Astrocyte (in vitro differentiated cells and primary cell): ENCODE results near the gene KNDC1. TPM values are rescaled to one million over a fixed set of nuclear protein-coding genes. Genes with fewer than 3 reads are reported as not detected.

Experiments used
- DNase-seq: peaks from one replicate; pipeline ENCODE4 v3.0.0-alpha.2; 2010; ENCODE audit warnings: low read depth
- FAIRE-seq: peaks from 2 replicates; lab custom pipeline; 2011; peaks lifted over from hg19 to GRCh38; lab: Jason Lieb, UNC
- H2AFZ ChIP-seq: 2 replicates; pipeline ENCODE4 v1.6.0; 2012; ENCODE audit warnings: low read depth, low read length, inconsistent platforms
- H3K27ac ChIP-seq: 2 replicates; pipeline ENCODE4 v1.5.1; 2011; ENCODE audit warnings: low read depth, low read length, inconsistent platforms
- H3K27me3 ChIP-seq: 2 replicates; pipeline ENCODE4 v1.6.0; 2011; ENCODE audit warnings: low read length, inconsistent platforms; ENCODE audit not compliant: insufficient read depth
- H3K36me3 ChIP-seq: 2 replicates; pipeline ENCODE4 v1.5.1; 2011; ENCODE audit warnings: low read length, inconsistent platforms; ENCODE audit not compliant: insufficient read depth
- H3K4me1 ChIP-seq: 2 replicates; pipeline ENCODE4 v1.5.1; 2011; ENCODE audit warnings: low read length, inconsistent platforms; ENCODE audit not compliant: insufficient read depth
- H3K4me2 ChIP-seq: 2 replicates; pipeline ENCODE4 v1.6.0; 2012; ENCODE audit warnings: low read length, inconsistent platforms
- H3K4me3 ChIP-seq: 2 replicates; pipeline ENCODE4 v1.5.1; 2011; ENCODE audit warnings: low read depth, mild to moderate bottlenecking, low read length, inconsistent platforms; ENCODE audit not compliant: insufficient read depth
- H3K79me2 ChIP-seq: 2 replicates; pipeline ENCODE4 v1.6.0; 2012; ENCODE audit warnings: mild to moderate bottlenecking, low read length, inconsistent platforms; ENCODE audit not compliant: insufficient read depth
- H3K9ac ChIP-seq: 2 replicates; pipeline ENCODE4 v1.6.0; 2012; ENCODE audit warnings: mild to moderate bottlenecking, low read length, inconsistent platforms
- H3K9me3 ChIP-seq: 2 replicates; pipeline ENCODE4 v1.5.1; 2012; ENCODE audit warnings: low read depth, mild to moderate bottlenecking, low read length, inconsistent platforms; ENCODE audit not compliant: insufficient read depth
- H4K20me1 ChIP-seq: 2 replicates; pipeline ENCODE4 v1.6.0; 2012; ENCODE audit warnings: low read length, inconsistent platforms; ENCODE audit not compliant: insufficient read depth
- H3K27ac Mint-ChIP-seq: one replicate; pipeline ENCODE4 v1.8.0; 2021; ENCODE audit warnings: mild to moderate bottlenecking, mixed read lengths; ENCODE audit not compliant: unreplicated experiment
- H3K27me3 Mint-ChIP-seq: one replicate; pipeline ENCODE4 v1.8.0; 2021; ENCODE audit warnings: low read depth, mixed read lengths; ENCODE audit not compliant: unreplicated experiment
- H3K36me3 Mint-ChIP-seq: one replicate; pipeline ENCODE4 v1.8.0; 2021; ENCODE audit warnings: low read depth, mixed read lengths; ENCODE audit not compliant: unreplicated experiment
- H3K4me1 Mint-ChIP-seq: one replicate; pipeline ENCODE4 v1.8.0; 2021; ENCODE audit warnings: low read depth, mixed read lengths; ENCODE audit not compliant: unreplicated experiment
- H3K4me3 Mint-ChIP-seq: one replicate; pipeline ENCODE4 v1.8.0; 2021; ENCODE audit warnings: mild to moderate bottlenecking, moderate library complexity, mixed read lengths; ENCODE audit not compliant: unreplicated experiment
- H3K9me3 Mint-ChIP-seq: one replicate; pipeline ENCODE4 v1.8.0; 2021; ENCODE audit warnings: mild to moderate bottlenecking, mixed read lengths; ENCODE audit not compliant: unreplicated experiment
- EZH2 ChIP-seq: IDR thresholded peaks from 2 replicates; pipeline ENCODE4 v1.6.1; 2012; ENCODE audit warnings: mild to moderate bottlenecking, low read length, inconsistent platforms; ENCODE audit not compliant: insufficient read depth
- total RNA-seq: library from RNA; stranded (reverse); gene quantifications from 2 replicates; pipeline ENCODE4 v1.2.1, GENCODE V29; 2021
- TF ChIP-seq, protein P1 (sequence below): IDR thresholded peaks from 2 replicates; pipeline ENCODE4 v1.5.1; 2011; ENCODE audit warnings: low read depth, mild to moderate bottlenecking, inconsistent platforms, low read length, moderate library complexity; ENCODE audit not compliant: insufficient read depth

The KNDC1 gene
- total RNA-seq, 1 donor from 2014 or later: 2.6 TPM

GRCh38 chr10:133252223-133252552 lies 92.2 kb downstream of the KNDC1 start:
- peaks cover 47% of the 10 kb centered on the region for H3K27me3 Mint-ChIP-seq
- H3K36me3 ChIP-seq: no peaks in the 10 kb centered on the region

DNA sequence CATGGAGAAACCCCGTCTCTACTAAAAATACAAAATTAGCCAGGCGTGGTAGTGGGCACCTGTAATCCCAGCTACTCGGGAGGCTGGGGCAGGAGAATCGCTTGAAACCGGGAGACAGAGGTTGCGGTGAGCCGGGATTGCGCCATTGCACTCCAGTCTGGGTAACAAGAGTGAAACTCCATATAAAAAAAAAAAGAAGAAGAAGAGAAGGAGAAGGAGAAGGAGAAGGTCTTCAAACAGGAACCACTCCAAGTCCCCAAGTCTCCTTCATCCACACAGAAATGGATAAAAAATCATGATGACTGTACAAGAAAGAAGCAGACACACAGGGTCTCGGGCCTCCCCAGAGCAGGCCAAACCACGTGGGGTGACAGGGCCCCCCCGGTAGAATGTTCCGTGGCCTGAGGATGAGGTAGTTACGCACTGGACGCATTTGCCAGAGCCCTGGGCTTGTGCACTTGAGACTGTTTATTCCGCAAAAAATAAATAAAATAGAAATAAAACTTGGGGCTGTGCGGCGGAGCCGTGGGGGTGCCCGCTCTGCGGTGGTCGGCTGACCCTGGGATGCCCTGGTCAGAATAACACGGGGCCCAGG lies 93.4 kb downstream of the KNDC1 start:
- Histone ChIP-seq H3K27me3 (peaks cover 5% of the 10 kb centered on the region), H3K9me3 (no peaks in the 10 kb centered on the region), H3K4me2 (no peak overlapping the region), H3K36me3 (no peaks in the 10 kb centered on the region), H2AFZ (no peak overlapping the region), H4K20me1 (no peaks in the 10 kb centered on the region), H3K79me2 (no peaks in the 10 kb centered on the region), H3K27ac (no peak overlapping the region), H3K4me1 (peaks cover 12% of the 10 kb centered on the region), H3K9ac (no peak overlapping the region), H3K4me3 (no peak overlapping the region)
- Mint-ChIP-seq H3K27me3 (peaks cover 46% of the 10 kb centered on the region), H3K4me3 (no peak overlapping the region), H3K4me1 (peaks cover 3% of the 10 kb centered on the region), H3K27ac (peak overlapping the region; percentile 26), H3K36me3 (no peaks in the 10 kb centered on the region), H3K9me3 (no peaks in the 10 kb centered on the region)
- TF ChIP-seq EZH2: no peak
- TF ChIP-seq, protein P1, sequence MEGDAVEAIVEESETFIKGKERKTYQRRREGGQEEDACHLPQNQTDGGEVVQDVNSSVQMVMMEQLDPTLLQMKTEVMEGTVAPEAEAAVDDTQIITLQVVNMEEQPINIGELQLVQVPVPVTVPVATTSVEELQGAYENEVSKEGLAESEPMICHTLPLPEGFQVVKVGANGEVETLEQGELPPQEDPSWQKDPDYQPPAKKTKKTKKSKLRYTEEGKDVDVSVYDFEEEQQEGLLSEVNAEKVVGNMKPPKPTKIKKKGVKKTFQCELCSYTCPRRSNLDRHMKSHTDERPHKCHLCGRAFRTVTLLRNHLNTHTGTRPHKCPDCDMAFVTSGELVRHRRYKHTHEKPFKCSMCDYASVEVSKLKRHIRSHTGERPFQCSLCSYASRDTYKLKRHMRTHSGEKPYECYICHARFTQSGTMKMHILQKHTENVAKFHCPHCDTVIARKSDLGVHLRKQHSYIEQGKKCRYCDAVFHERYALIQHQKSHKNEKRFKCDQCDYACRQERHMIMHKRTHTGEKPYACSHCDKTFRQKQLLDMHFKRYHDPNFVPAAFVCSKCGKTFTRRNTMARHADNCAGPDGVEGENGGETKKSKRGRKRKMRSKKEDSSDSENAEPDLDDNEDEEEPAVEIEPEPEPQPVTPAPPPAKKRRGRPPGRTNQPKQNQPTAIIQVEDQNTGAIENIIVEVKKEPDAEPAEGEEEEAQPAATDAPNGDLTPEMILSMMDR: no peak
- DNase-seq (no peak), FAIRE-seq (no peak)

More at GRCh38 chr10:133252223-133252552, 92.2 kb downstream of the KNDC1 start:
- Histone ChIP-seq H3K4me1 (peaks cover under 1% of the 10 kb centered on the region), H3K4me3 (no peak overlapping the region), H2AFZ (no peak overlapping the region), H3K79me2 (no peaks in the 10 kb centered on the region), H3K4me2 (no peak overlapping the region), H3K27ac (no peak overlapping the region), H4K20me1 (no peaks in the 10 kb centered on the region), H3K9ac (no peak overlapping the region), H3K9me3 (no peaks in the 10 kb centered on the region), H3K27me3 (peaks cover 5% of the 10 kb centered on the region)
- no peak overlapping the region for H3K27ac Mint-ChIP-seq
- no peaks in the 10 kb centered on the region for H3K36me3 Mint-ChIP-seq
- H3K4me1 Mint-ChIP-seq: no peaks in the 10 kb centered on the region
- no peak for FAIRE-seq
- no peak for DNase-seq
- no peak for TF ChIP-seq EZH2
- TF ChIP-seq, protein P1: no peak
- no peak overlapping the region for H3K4me3 Mint-ChIP-seq
- no peaks in the 10 kb centered on the region for H3K9me3 Mint-ChIP-seq

DNA sequence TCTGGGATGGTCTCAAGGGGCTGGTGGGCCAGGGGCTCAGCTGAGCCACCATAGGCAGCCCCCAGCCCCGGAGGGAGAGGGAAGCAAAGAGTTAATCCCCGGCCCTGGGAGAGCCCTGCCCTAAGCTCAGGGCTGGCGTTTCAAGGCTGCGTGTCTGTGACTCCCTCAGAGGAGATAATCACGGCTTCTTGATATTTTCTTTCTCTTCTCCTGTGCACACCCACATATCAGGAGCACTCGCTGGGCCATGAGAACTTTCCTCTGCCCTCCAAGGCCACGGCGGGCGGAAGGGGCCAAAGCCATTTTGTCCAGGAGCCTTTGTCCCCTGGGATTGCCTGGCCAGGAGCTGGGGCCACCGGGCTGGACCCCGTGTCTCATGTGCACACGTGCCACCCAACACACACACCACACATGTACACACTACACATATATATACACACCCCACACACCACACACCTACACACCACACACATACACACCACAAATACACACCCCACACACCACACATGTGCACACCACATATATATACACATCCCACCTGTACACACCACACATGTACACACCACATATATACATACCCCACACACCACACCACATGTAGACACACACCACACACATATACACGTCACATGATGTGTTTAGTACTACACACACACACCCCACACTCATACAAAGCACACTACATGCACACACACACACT lies 94.6 kb downstream of the KNDC1 start:
- Mint-ChIP-seq H3K9me3 (no peaks in the 10 kb centered on the region), H3K27me3 (peaks cover 41% of the 10 kb centered on the region), H3K36me3 (no peaks in the 10 kb centered on the region), H3K27ac (no peak overlapping the region), H3K4me1 (peaks cover 9% of the 10 kb centered on the region), H3K4me3 (no peak overlapping the region)
- H3K27me3 ChIP-seq: peaks cover 5% of the 10 kb centered on the region
- no peak overlapping the region for H3K9ac ChIP-seq
- no peak overlapping the region for H3K4me2 ChIP-seq
- H2AFZ ChIP-seq: no peak overlapping the region
- H4K20me1 ChIP-seq: no peaks in the 10 kb centered on the region
- DNase-seq (no peak), FAIRE-seq (no peak)
- H3K4me1 ChIP-seq: peaks cover 22% of the 10 kb centered on the region
- H3K36me3 ChIP-seq: no peaks in the 10 kb centered on the region
- no peaks in the 10 kb centered on the region for H3K79me2 ChIP-seq
- H3K9me3 ChIP-seq: no peaks in the 10 kb centered on the region
- no peak overlapping the region for H3K4me3 ChIP-seq
- TF ChIP-seq, protein P1: no peak
- TF ChIP-seq EZH2: no peak
- H3K27ac ChIP-seq: no peak overlapping the region
